LoVo (cell line): ENCODE data around the gene NR1H3.
A peak's percentile ranks its signal among the peaks of the same experiment; 100 is the strongest.
"Not testable (repeated sequence)": the region's sequence is repeated elsewhere in the genome, so short reads cannot be mapped to it uniquely, and the experiment has no call there.

Experiments
- DNase-seq: peaks from one replicate; pipeline ENCODE4 v3.0.0-alpha.2; 2016; ENCODE audit warnings: low spot score

The NR1H3 gene

DNA sequence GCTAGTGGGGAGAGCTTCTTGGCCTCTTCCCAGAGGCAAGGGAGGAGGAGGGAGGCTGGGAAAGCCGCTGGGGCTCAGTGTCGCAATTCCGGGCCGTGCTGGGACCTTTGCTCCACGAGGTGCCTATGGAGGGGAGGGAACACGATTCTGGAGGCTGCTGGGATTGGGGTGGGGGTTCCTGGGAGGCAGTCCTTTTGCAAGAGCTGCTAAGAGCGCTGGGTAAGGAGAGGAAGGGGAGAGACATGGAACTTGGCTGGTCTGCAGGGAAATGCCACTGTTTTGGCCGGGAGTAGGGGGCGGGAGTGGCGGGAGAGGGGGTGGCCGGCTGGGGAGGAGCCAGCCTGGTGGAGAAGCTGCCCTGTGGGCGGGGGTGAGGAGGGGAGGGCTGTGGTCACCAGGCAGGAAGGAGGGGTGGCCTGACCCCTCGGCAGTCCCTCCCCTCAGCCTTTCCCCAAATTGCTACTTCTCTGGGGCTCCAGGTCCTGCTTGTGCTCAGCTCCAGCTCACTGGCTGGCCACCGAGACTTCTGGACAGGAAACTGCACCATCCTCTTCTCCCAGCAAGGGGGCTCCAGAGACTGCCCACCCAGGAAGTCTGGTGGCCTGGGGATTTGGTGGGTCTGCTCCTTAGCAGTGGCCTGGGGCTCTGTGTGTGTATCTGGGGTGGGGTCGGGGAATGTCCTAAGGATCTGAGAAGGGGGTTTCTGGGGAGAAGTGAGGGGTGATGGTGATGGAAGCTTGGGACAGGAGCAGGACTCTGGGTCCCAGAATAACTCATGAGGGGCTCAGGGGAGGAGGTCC, at the start of gene NR1H3:
Gene NR1H3 (plus strand): TSS at position 480 of the 800 bp plus-strand sequence. CDS start 1,221 bp downstream, outside the sequence.
- no peak for DNase-seq

DNA sequence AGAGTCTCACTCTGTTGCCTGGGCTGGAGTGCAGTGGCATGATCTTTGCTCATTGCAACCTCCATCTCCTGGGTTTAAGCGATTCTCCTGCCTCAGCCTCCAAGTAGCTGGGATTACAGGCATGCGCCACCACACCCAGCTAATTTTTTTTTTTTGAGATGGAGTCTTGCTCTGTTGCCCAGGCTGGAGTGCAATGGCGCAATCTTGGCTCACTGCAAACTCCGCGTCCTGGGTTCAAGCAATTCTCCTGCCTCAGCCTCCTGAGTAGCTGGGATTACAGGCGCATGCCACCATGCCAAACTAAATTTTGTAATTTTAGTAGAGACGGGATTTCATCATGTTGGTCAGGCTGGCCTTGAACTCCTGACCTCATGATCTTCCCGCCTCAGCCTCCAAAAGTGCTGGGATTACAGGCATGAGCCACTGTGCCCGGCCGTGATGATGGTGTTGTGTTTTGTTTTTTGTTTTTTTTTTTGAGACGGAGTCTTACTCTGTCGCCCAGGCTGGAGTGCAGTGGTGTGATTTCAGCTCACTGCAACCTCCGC, 49.7 kb upstream of the NR1H3 start:
- DNase-seq: not testable (repeated sequence)

DNA sequence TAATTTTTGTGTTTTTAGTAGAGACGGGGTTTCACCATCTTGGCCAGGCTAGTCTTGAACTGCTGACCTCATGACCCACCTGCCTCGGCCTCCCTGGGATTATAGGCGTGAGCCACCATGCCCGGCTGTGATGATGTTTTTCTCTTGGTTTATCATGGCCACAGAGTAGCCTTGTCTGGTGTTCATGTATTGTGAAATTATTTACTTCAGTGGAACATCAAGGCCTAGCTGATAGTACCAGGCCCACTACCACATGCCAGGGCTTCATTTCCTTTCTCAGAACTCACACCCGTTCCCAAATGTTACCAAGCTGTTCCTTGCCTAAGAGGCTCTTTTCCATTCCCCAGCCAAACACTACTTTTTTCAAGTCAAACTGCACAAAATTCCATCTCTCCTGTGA, 49.2 kb upstream of the NR1H3 start:
- no peak for DNase-seq

DNA sequence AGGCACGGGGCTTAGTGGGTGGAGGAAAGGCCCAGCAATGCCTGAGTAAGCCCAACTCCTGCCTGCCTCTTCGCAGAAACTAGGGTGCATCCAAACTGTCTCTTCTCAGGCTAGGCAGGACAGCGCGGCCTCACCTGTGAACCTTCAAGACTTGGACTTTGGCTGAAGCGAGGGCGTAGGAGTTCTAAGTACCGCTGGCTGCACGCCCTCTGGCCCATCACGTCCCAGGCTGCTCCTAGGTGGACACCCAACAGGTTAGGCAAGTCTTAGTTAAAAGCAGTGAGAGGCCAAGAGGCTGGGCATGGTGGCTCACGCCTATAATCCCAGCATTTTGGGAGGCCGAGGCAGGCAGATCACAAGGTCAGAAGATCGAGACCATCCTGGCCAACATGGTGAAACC, 44.9 kb upstream of the NR1H3 start:
- DNase-seq: no peak

DNA sequence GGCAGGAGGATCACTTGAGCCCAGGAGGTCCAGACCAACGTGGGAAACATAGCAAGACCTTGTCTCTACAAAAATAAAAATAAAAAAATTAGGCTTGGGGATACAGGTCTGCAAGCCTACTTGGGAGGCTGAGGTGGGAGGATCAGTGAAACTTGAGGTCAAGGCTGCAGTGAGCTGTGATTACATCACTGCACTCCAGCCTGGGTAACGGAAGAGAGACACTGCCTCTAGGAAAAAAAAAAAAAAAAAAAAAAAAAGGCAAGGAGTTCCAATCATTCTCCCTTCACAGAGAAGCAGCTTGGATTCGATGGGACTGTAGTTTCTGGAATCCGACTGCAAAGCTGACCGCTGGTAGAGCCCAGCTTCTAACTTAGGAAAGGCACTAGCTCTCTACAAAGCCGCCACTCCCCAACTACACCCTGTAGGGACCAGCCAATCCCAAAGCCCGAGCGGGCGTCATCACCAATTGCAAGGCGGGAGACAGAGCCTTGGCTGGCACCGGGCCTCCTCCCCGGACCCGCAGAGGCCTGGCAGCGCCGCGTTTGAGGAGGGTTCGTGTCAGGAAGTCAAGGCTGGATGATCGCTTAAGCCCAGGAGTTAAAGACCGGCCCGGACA, 43.7 kb upstream of the NR1H3 start:
- peak; percentile 91 for DNase-seq

DNA sequence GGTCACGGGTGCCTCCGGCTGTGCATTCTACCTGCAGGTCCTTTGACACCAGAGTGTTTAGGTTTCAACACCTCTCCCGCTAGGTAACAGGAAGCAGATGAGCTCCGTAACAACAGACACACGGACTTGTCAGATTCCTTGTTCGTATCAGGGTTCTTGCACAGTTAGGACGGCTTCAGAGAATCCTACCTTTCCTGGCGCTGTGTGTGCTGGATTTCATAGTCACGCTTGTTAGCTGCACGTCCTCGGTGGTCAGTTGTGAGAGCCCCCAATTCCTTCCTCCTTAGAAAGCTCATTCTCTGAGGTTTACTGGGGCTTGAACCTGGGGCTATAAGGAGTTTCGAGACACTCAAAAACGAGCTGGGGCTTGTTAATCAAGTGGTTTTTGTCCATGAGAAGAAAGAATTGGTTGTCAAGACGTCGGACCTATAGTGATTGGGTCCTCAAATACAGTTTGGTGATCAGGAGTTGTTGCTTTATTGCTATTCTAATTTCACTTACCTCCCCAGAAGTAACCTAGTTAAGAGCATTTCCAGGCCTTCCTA, 42.4 kb upstream of the NR1H3 start:
- DNase-seq: no peak

DNA sequence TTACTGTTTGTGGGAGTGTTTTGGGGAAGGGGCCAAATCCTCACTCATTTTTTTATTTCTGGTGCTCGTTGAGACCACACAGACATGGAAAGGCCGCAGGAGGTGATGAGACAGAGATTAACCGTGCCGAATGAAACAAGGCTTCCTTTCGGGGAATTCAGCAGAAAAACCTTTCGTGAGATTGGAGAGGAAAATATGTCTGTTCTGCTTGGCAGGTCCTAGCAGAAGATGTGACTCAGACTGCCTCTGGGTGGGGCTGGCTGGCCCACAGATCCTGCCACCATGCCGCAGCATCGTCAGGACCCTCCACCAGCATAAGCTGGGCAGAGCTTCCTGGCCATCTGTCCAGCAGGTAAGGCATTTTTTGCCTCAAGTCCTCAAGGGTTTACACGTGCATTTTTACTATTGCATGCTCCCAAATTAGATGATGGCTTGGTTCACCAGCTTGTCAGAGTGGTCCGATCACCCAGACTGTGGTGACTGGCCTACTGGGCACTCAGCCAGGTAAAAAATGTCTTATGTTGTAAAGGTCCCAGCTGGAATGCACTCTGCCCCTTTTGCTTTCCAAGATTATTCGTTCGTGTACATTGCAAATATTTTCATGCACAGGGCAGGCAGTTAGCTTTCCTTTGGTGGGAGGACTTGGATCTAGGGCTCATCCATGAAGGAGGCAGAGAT, 41.5 kb upstream of the NR1H3 start:
- DNase-seq: peak; percentile 78

DNA sequence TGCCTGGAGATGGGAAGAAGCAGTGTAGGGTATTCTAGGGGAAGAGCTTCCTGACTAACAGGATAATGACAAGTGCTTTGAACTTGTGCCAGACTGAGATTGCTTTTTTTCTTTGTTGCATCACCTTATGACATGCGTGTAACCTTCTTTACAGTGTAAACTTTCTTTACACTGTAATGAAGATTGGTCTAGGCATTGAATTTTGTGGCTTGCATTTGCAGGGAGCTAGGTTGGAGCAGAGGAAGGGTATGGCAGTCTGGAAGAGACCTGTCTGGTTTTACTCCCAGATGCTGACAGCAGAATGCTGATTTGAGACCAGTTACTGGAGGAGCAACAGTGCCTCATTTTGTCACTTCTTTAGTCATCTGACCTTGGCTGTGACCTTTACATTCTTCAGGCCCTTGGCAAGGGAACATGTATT, 37.4 kb upstream of the NR1H3 start:
- DNase-seq: no peak

DNA sequence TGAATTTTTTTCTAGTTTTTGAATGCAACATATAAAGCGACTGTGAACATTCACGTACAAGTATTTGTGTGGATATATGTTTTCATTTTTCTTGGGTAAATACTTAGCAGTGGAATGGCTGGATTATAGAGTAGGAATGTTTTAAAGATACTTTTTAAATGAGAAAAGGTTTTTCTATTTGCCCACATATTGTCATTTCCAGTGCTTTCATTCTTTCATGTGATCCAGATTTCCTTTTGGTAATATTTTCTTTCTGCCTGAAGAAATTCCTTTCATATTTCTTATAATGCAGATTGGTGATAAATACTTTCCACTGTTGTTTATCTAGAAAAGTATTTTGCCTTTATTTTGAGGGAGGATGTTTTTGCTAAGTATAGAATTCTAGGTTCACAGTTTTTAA, 35.1 kb upstream of the NR1H3 start:
- DNase-seq: no peak

DNA sequence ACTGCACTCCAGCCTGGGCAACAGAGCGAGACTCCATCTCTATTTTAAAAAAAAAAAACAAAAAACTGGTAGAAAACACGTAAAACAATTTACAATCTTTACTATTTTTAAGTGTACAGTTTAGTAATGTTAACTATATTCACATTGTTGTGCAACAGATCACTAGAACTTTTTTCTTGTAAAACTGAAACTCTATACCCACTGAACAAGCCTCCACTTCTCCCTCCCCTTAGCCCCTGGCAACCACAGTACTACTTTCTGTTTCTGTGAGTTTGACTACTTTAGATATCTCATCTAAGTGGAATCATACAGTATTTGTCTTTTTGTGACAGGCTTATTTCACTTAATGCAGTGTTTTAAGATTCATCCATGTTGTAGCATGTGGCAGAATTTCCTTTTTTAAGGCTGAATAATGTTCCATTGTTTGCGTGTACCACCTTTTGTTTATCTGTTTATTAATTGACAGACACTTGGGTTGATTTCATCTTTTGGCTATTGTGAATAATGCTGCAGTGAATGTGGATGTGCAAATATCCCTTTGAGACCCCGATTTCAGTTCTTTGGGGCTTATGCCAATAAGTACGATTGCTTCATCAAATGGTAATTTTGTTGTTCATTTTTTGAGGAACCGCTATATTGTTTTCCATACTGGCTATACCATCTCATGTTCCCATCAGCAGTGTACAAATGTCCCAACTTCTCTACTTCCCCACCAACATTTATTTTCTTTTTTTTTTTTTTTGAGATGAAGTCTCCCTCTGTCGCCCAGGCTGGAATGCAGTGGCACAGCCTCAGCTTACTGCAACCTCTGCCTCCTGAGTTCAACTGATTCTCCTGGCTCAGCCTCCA, 32.0 kb upstream of the NR1H3 start:
- DNase-seq: no peak

DNA sequence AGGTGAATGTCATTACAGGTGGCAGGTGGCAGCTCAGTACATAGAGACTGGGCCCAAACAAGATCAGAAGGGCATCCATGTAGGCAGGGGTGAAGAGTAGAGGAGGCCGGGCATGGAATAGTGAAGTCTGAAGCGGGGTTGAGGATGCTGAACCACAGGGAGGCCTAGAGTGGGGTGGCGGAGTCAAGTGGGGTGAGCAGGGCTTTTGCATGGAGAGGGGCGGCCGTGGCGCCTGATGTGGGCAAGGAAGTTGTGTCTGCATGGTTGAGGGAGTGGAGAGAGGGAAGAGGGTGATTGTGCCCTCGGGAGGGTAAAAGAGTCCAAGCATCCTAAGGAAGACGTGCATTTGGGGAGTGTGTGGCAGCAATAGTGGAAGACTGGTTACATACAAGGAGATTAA, 28.6 kb upstream of the NR1H3 start:
- no peak for DNase-seq

DNA sequence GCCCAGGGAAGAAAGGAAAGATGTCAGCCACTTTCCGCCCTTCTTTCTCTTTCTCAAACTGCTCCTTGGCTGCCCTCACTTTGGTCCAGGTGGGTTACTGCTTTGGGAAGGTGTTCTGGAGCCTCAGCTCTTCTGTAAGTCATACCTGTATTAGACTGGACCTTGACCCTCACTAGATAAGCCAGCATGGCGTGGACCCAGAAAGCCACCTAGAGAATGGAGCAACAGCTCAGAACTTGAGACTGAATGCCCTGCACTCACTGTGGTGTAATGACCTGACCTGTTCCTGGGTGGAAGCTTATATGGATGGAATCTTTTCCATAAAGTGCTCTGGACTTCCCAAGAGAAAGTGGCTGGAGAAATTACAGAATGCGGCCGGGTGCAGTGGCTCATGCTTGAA, 24.7 kb upstream of the NR1H3 start:
- no peak for DNase-seq

DNA sequence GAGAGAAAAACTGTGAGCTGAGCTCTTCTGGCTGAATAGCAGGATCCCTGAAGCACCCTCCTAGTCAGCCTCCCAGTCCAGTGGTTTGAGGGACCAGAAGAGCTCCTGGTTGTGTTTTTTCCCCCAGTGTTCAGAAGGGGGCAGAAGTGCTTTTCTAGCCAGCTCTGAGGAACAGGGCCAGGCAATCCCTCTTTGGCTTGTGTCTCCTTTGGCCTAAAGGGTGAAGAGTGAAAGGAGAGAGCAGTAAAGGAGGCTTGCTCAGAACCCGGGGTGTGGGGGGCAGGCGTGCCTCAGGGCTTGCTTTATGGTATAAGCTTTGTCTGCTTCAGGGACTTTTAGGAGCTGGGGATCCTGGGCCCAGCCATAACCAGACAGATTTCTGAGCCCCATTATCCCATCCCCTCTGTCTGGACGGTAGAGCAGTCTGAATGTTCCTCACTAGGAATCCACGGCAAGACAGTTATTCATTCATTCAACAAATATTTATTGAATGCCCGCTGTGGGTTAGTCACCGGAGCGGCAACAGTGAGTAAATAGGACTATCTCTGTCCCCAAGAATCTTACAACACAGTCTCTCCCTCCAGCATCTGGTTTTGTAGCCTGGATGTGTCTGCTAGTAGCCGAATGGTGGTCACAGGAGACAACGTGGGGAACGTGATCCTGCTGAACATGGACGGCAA, 23.7 kb upstream of the NR1H3 start:
- no peak for DNase-seq

DNA sequence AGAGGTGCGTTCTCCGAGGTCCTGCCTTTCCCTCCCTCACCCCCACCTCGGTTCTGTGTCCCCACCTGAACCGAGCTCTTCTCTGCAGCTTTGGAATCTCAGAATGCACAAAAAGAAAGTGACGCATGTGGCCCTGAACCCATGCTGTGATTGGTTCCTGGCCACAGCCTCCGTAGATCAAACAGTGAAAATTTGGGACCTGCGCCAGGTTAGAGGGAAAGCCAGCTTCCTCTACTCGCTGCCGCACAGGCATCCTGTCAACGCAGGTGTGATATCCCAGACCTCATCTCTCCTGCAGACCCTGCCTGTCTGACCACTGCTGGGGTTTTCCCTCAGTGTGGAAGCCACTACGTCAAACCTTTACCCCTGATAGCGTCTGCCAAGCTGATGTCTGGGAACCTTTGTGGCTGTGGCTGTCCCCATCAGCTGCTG, 23.1 kb upstream of the NR1H3 start:
- no peak for DNase-seq

DNA sequence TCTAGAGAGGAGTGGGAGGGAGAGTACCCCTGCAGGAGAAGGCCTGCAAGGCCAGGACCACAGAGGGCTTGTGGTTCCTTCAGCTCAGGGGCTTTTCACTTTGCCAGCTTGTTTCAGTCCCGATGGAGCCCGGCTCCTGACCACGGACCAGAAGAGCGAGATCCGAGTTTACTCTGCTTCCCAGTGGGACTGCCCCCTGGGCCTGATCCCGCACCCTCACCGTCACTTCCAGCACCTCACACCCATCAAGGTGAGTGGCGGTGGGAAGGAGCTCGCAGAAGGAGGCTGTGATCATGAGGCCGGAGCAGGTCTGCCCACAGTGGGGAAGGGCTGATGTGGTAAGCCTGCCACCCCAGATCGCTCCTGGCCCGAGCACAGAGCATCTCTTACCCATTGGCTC, 22.6 kb upstream of the NR1H3 start:
- no peak for DNase-seq

DNA sequence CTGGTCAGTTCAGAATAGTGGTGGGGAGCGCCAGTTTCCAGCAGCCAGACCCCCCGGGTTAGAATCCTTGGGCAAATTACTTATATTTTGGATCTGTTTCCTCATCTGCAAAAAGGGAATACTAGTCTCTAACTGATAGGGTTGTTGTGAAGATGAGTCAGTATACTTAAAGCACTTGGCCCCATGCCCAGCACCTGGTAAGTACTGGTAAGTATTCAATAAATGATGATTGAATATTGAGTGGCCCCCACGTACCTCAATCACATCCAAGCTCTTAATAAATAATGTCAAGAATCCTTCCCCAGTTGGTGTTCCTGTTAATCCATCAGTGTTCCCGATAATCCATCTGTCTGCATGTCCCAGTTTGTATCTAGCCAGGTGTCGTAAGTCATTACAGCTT, 21.3 kb upstream of the NR1H3 start:
- DNase-seq: no peak

DNA sequence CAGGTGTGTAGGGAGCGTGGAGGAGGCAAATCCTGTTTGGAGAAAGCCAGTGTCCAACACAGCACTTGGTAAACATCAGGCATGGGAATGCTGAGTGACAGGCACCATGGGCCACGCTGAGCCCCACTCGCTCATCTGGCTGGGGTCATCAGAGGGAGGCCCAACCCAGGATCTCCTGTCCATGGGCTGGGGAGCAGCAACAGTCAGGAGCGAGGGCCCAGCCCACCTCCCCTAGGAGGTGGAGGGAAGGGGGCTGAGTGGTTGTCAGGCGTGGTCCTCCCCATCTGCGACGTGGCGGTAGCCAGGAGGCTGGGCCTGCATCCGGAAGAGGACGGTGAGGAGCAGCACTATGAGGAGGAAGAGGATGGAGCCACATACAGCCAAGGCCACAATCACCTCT, 17.9 kb upstream of the NR1H3 start:
- no peak for DNase-seq

DNA sequence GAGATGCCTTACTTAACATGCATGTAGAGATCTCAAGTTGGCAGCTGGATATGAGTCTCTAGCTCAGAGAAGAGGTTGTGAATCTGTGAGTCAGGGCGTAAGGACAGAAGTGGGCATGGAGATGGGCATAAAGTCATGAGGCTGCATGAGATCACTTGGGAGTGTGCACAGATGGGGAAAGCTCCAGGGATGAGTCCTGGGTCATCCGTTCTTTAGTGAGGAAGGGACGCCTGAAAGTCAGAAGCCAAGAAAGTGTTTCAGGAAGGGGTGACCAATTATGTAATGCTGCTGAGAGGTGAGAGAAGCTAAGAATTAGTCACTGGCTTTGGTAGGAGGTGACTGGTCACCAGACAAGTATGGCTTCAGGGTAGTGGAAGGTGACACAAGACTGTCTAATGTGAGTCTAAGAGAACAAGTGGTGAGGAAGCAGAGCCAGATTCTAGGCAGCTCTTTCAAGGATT, 15.9 kb upstream of the NR1H3 start:
- no peak for DNase-seq

DNA sequence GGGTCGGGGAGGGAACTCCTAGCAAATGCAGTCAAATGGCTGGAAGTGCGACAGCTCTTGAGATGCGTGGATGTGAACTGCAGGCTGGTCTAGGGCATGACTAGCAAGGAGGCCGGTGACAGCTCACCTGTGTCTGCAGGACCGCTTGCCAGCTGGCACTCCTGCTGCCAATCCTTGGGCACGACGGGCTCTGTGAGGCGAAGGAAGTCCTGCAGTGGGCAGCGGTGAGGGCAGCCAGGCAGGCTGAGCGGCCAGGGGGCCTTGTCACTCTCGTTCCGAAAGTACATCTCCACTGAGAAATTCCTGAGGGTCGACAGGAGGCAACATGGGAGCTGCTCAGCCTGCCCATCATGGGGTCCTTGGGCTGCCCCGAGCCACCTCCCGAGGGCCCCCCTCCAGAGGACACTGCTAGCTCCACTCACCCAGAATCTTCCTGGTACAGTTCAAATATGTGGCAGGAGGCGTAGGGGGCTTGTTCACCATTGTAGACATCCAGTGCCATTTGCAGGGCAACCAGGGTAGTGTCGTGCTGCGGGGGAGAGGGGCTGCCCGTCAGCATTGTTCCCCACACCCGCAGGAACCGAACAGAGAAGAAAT, 15.1 kb upstream of the NR1H3 start:
- no peak for DNase-seq

DNA sequence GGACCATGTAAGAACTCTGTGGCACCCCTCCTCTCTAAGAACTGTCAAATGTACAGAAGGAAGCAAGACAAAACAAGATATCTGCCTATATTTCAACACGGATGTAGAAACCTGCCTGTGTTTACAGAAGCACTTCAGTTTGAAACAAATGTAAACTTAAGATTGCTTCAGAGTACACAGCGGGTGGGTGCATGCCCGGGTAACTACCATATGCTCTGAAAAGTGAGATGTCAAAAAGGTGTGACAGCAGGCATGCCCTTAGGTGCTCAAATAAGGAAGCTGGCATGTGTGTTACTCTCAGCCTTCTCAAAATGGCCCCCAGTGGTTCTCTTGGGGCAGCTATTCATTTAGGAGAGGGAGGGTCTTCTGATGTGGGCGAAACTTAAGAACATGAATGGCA, 14.3 kb upstream of the NR1H3 start:
- no peak for DNase-seq
